ENCODE measurements around the gene MLLT3. TPM values are rescaled to one million over a fixed set of nuclear protein-coding genes. Genes with fewer than 3 reads are reported as not detected.
A peak's percentile ranks its signal among the peaks of the same experiment; 100 is the strongest.

MLLT3 gene
- total and polyA plus RNA-seq, 2 donors (not counting 3 experiments of a cell fraction or from before 2014, with no cell fraction given) = 6.1 to 10.0 TPM

GRCh38 chr9:20604562-20604961, 17.7 kb downstream of the MLLT3 start:
- no peak for TF ChIP-seq GATA2 (IDR thresholded peaks at IDR 0.05; ENCODE audit: insufficient read depth, insufficient read length, low read depth, low read length)
- no peak for TF ChIP-seq FOS (IDR thresholded peaks at IDR 0.05; ENCODE audit: borderline replicate concordance, insufficient read depth, low read length)
- TF ChIP-seq MYC (IDR thresholded peaks at IDR 0.05; ENCODE audit: low read depth, low read length) = no peak
- TF ChIP-seq POLR2A (IDR thresholded peaks at IDR 0.05; ENCODE audit: low read depth, low read length) = no peak
- TF ChIP-seq EZH2 (IDR thresholded peaks at IDR 0.05; ENCODE audit: borderline replicate concordance, low read depth, low read length, severe bottlenecking) = no peak
- TF ChIP-seq, protein P1, sequence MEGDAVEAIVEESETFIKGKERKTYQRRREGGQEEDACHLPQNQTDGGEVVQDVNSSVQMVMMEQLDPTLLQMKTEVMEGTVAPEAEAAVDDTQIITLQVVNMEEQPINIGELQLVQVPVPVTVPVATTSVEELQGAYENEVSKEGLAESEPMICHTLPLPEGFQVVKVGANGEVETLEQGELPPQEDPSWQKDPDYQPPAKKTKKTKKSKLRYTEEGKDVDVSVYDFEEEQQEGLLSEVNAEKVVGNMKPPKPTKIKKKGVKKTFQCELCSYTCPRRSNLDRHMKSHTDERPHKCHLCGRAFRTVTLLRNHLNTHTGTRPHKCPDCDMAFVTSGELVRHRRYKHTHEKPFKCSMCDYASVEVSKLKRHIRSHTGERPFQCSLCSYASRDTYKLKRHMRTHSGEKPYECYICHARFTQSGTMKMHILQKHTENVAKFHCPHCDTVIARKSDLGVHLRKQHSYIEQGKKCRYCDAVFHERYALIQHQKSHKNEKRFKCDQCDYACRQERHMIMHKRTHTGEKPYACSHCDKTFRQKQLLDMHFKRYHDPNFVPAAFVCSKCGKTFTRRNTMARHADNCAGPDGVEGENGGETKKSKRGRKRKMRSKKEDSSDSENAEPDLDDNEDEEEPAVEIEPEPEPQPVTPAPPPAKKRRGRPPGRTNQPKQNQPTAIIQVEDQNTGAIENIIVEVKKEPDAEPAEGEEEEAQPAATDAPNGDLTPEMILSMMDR (IDR thresholded peaks at IDR 0.05; ENCODE audit: extremely low read depth in 1 of 2, insufficient read depth in 1 of 2, low read depth in 1 of 2, low read length in 2 of 2) = no peak
- no peak for TF ChIP-seq POLR2AphosphoS5 (IDR thresholded peaks at IDR 0.05; ENCODE audit: insufficient read depth, low read depth, low read length)
- TF ChIP-seq MAX (IDR thresholded peaks at IDR 0.05; ENCODE audit: insufficient read depth, insufficient read length) = no peak
- no peak for TF ChIP-seq JUN (IDR thresholded peaks at IDR 0.05; ENCODE audit: borderline replicate concordance, insufficient read depth, insufficient read length, low read depth)
- no peaks in the 10 kb centered on the region for H3K4me1 ChIP-seq (ENCODE audit: control insufficient read depth, extremely low read depth, insufficient read depth, low read length)
- dilution Hi-C loops (cut with MboI; ENCODE audit: extremely low pct_ligation_motif_present, low sequenced_read_pairs) (no loop called here), intact Hi-C loops (cut with micrococcal nuclease) (no loop called here)
- no peak overlapping the region for H3K27ac ChIP-seq (ENCODE audit: insufficient read depth, low read depth, low read length)
- peak; percentile 44 for DNase-seq (ENCODE audit: low read depth, low spot score)
- no peak overlapping the region for H3K4me3 ChIP-seq (replicated peaks in 1 of 3; ENCODE audit: insufficient read depth in 1 of 3, low read depth in 1 of 3, low read length in 3 of 3)
- H2AFZ ChIP-seq (ENCODE audit: low read depth, low read length) = peak overlapping the region; percentile 7
- peak overlapping the region; percentile 31 for H3K4me2 ChIP-seq (ENCODE audit: insufficient read depth, low read length)
- H3K9me3 ChIP-seq (replicated peaks; ENCODE audit: control insufficient read depth, insufficient read depth, low read length) = no peaks in the 10 kb centered on the region
- H4K20me1 ChIP-seq (replicated peaks; ENCODE audit: control insufficient read depth, extremely low read depth, insufficient read depth, low read length) = no peaks in the 10 kb centered on the region
- no peak overlapping the region for H3K9ac ChIP-seq (replicated peaks; ENCODE audit: extremely low read depth, insufficient read depth, low read length)
- BruUV-seq (replicated peaks) = no TSS peak
- ChIA-PET CTCF (interaction anchor here (1.0 to 2.4 kb wide), 6 partner anchors 8 to 507 kb away, joined by 3 to 14 read pairs (median 5); partner anchors contain the start of gene MLLT3), POLR2A (no interaction called here)
- no peaks in the 10 kb centered on the region for H3K36me3 ChIP-seq (ENCODE audit: control insufficient read depth in 2 of 2, extremely low read depth in 1 of 2, insufficient read depth in 2 of 2, low read length in 2 of 2)
- no peaks in the 10 kb centered on the region for H3K9me1 ChIP-seq (replicated peaks; ENCODE audit: control insufficient read depth, extremely low read depth, insufficient read depth, low read length)
- H3K27me3 ChIP-seq (ENCODE audit: control insufficient read depth in 2 of 2, insufficient read depth in 2 of 2, low read length in 2 of 2) = no peaks in the 10 kb centered on the region
- no peak for FAIRE-seq
- H3K79me2 ChIP-seq (ENCODE audit: control insufficient read depth, insufficient read depth, low read length) = no peaks in the 10 kb centered on the region

Data from endothelial cell of umbilical vein (primary cell).